Measurements from ENCODE around the gene PCID2.

The PCID2 gene

DNA sequence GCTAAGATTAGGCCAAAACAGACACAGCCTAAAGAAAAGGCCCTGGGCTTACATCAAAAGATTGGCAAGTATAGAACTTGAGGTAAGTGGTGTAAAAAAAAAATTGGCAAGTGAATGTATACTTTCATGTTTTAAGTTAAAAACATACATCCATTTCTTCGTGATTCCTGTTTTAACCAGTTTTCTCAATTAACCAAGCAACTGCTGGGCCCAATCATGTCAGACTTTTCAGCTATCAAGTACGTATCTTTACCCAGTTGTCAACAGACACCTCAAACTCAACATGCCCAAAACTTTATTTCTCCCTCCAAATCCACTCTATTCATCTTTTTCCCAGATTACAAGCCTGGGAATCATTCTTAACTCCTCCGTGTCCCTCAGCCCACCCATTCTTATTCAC lies 1.0 kb downstream of the PCID2 start:
- no peak for TF ChIP-seq YY1 (IDR thresholded peaks at IDR 0.05; ENCODE audit: insufficient read depth, insufficient read length)
- no peak for TF ChIP-seq ZNF274 (IDR thresholded peaks at IDR 0.05; ENCODE audit: low read depth, low read length)
- TF ChIP-seq SUZ12 (IDR thresholded peaks at IDR 0.05; ENCODE audit: extremely low read depth, insufficient read depth, insufficient read length): no peak
- Histone ChIP-seq H3K9me3 (ENCODE audit: insufficient read depth, low read length) (no peaks in the 10 kb centered on the region), H3K36me3 (ENCODE audit: insufficient read depth, insufficient read length, low read length) (peaks cover 56% of the 10 kb centered on the region), H3K27me3 (ENCODE audit: insufficient read depth, insufficient read length) (no peaks in the 10 kb centered on the region), H3K9ac (ENCODE audit: insufficient read length, low read depth) (peak overlapping the region; percentile 98), H3K4me1 (ENCODE audit: insufficient read depth, insufficient read length) (no peaks in the 10 kb centered on the region), H3K4me3 (ENCODE audit: insufficient read length, low read depth) (peak overlapping the region; percentile 97)
- no peak for DNase-seq (ENCODE audit: low read depth, low spot score)

DNA sequence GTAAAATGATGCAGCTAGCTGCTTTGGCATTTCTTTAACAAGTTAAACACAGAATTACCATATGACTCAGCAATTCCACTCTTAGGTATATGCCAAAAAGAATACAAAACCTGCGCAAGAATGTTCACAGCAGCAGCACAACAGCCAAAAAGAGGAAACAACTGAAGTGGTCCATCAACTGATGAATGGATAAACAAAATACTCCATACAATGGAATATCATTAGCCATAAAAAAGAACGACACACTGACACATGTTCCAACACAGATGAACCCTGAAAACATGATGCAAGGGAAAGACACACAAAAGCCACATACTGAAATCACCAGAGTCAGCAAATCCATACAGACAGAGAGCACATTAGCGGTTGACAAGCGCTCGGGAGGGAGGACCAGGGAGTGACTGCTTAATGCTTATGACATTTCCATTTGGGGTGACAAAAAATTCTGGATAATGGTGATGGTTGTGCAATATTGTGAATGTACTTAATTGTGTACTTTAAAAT lies 3.0 kb downstream of the PCID2 start:
- Histone ChIP-seq H3K9me3 (ENCODE audit: insufficient read depth, low read length) (no peaks in the 10 kb centered on the region), H3K36me3 (ENCODE audit: insufficient read depth, insufficient read length, low read length) (peaks cover 48% of the 10 kb centered on the region), H3K4me3 (ENCODE audit: insufficient read length, low read depth) (no peak overlapping the region), H3K27me3 (ENCODE audit: insufficient read depth, insufficient read length) (no peaks in the 10 kb centered on the region), H3K4me1 (ENCODE audit: insufficient read depth, insufficient read length) (no peaks in the 10 kb centered on the region), H3K9ac (ENCODE audit: insufficient read length, low read depth) (no peak overlapping the region)
- no peak for DNase-seq (ENCODE audit: low read depth, low spot score)
- TF ChIP-seq YY1 (IDR thresholded peaks at IDR 0.05; ENCODE audit: insufficient read depth, insufficient read length): no peak
- no peak for TF ChIP-seq SUZ12 (IDR thresholded peaks at IDR 0.05; ENCODE audit: extremely low read depth, insufficient read depth, insufficient read length)
- no peak for TF ChIP-seq ZNF274 (IDR thresholded peaks at IDR 0.05; ENCODE audit: low read depth, low read length)

DNA sequence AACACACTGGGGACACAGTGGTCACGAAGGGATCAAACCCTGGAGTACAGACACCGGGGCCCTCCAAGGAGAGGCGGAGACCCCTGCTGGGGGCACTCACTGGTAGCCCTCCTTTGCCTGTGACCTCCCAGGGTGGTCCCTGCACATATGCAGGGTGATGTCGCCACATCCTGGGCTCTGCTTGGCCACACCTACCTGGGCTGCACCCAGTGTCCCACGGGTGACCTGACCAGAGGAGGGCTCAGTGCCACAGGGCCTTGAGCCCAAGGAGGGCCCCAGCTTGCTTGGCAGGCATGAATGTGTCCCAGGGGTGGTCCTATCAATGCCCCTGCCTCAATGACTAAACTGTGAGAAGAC lies 4.1 kb downstream of the PCID2 start:
- TF ChIP-seq YY1 (IDR thresholded peaks at IDR 0.05; ENCODE audit: insufficient read depth, insufficient read length): no peak

DNA sequence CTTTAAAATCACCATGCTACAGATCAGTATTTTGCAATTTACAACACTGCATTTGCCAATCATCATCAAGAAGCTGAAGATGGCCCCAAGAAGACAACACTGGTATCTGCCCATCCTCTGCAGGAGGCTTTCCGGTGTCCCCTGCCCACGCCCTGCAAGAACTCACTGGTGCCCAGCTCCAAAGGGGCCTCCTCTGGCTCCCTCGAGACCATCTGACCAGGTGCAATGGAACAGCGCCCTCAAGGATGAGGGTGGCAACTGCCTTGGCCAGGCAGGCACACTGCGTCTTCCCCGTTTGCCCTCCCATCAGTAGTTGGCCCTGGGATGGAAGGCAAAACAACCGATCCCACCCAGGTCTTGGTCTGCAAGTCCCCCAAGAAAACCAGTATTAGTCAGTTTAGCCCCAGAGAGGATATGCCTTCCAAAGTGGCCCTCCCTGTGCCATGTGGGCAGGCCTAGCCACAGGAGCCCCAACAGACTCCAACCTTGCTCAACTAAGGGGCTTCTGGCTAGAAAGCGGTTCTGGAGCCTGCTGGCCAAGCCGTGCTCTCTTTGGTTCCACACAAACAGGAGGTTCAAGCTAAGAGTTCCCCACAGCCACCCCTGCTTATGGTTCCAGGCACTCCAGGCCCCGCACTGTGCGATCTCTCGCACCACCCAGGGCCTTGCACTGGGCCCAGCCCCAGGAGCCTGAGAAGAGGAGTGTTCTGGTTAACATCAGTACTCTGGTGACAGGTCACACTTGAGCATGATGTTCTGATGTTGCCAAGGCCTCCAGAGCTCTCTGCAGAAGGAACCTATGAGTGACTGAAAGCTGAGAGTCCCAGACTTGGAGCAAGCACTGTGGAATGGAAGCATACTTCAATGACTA lies 4.7 kb downstream of the PCID2 start:
- peaks cover 62% of the 10 kb centered on the region for H3K36me3 ChIP-seq (ENCODE audit: insufficient read depth, insufficient read length, low read length)
- no peak overlapping the region for H3K9ac ChIP-seq (ENCODE audit: insufficient read length, low read depth)

More for the DNA sequence above, 4.1 kb downstream of the PCID2 start:
- H3K4me3 ChIP-seq (ENCODE audit: insufficient read length, low read depth): no peak overlapping the region
- H3K9me3 ChIP-seq (ENCODE audit: insufficient read depth, low read length): no peaks in the 10 kb centered on the region
- DNase-seq (ENCODE audit: low read depth, low spot score): no peak
- H3K27me3 ChIP-seq (ENCODE audit: insufficient read depth, insufficient read length): no peaks in the 10 kb centered on the region
- H3K36me3 ChIP-seq (ENCODE audit: insufficient read depth, insufficient read length, low read length): peaks cover 58% of the 10 kb centered on the region
- H3K4me1 ChIP-seq (ENCODE audit: insufficient read depth, insufficient read length): no peaks in the 10 kb centered on the region
- no peak overlapping the region for H3K9ac ChIP-seq (ENCODE audit: insufficient read length, low read depth)

DNA sequence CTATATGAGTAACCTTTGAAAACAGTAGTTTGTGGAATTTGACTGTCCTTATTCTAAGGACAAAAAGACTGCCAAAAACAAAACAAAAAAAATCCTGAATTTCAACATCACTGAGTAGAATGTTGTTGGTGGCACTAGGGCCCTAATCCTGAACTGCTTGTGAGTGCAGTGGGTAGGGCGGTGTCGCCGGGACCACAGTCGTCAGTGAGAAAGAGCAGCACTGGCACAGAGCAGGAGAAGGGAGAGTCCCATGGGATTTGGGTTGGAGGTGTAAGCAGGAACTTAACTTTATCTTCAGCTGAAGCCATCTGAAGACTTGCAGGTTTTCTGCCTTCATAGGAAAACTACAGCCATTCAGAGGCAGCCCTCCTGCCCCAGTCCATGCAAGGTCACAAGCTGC lies 5.6 kb downstream of the PCID2 start:
- Histone ChIP-seq H3K36me3 (ENCODE audit: insufficient read depth, insufficient read length, low read length) (peaks cover 67% of the 10 kb centered on the region), H3K9me3 (ENCODE audit: insufficient read depth, low read length) (no peaks in the 10 kb centered on the region), H3K27me3 (ENCODE audit: insufficient read depth, insufficient read length) (no peaks in the 10 kb centered on the region), H3K9ac (ENCODE audit: insufficient read length, low read depth) (no peak overlapping the region), H3K4me1 (ENCODE audit: insufficient read depth, insufficient read length) (no peaks in the 10 kb centered on the region), H3K4me3 (ENCODE audit: insufficient read length, low read depth) (no peak overlapping the region)
- no peak for TF ChIP-seq ZNF274 (IDR thresholded peaks at IDR 0.05; ENCODE audit: low read depth, low read length)
- no peak for TF ChIP-seq YY1 (IDR thresholded peaks at IDR 0.05; ENCODE audit: insufficient read depth, insufficient read length)
- no peak for TF ChIP-seq SUZ12 (IDR thresholded peaks at IDR 0.05; ENCODE audit: extremely low read depth, insufficient read depth, insufficient read length)
- DNase-seq (ENCODE audit: low read depth, low spot score): no peak

More for the DNA sequence above, 4.7 kb downstream of the PCID2 start:
- Histone ChIP-seq H3K4me1 (ENCODE audit: insufficient read depth, insufficient read length) (no peaks in the 10 kb centered on the region), H3K9me3 (ENCODE audit: insufficient read depth, low read length) (no peaks in the 10 kb centered on the region), H3K4me3 (ENCODE audit: insufficient read length, low read depth) (no peak overlapping the region), H3K27me3 (ENCODE audit: insufficient read depth, insufficient read length) (no peaks in the 10 kb centered on the region)
- TF ChIP-seq SUZ12 (IDR thresholded peaks at IDR 0.05; ENCODE audit: extremely low read depth, insufficient read depth, insufficient read length) (no peak), YY1 (IDR thresholded peaks at IDR 0.05; ENCODE audit: insufficient read depth, insufficient read length) (no peak), ZNF274 (IDR thresholded peaks at IDR 0.05; ENCODE audit: low read depth, low read length) (no peak)
- DNase-seq (ENCODE audit: low read depth, low spot score): no peak

DNA sequence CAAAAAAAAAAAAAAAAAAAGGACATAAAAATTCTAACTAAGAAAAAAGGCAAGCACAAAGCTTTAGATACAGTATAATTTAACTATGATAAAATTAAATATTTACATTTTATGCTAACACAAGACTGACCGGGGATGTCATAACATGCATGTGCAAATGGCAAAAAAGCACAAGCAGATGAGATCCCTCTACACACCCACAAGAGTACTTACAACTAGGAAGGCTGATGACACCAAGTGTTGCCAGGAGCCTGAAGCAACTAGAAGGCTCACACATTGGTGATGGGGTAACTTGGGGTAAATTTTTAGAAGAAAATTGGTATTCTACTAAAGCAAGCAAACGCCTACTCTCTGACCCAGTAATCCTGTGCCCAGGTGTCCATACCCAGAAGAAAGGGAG lies 6.7 kb downstream of the PCID2 start:
- H3K36me3 ChIP-seq (ENCODE audit: insufficient read depth, insufficient read length, low read length): peaks cover 73% of the 10 kb centered on the region
- TF ChIP-seq SUZ12 (IDR thresholded peaks at IDR 0.05; ENCODE audit: extremely low read depth, insufficient read depth, insufficient read length) (no peak), ZNF274 (IDR thresholded peaks at IDR 0.05; ENCODE audit: low read depth, low read length) (no peak), YY1 (IDR thresholded peaks at IDR 0.05; ENCODE audit: insufficient read depth, insufficient read length) (no peak)
- no peaks in the 10 kb centered on the region for H3K4me1 ChIP-seq (ENCODE audit: insufficient read depth, insufficient read length)

DNA sequence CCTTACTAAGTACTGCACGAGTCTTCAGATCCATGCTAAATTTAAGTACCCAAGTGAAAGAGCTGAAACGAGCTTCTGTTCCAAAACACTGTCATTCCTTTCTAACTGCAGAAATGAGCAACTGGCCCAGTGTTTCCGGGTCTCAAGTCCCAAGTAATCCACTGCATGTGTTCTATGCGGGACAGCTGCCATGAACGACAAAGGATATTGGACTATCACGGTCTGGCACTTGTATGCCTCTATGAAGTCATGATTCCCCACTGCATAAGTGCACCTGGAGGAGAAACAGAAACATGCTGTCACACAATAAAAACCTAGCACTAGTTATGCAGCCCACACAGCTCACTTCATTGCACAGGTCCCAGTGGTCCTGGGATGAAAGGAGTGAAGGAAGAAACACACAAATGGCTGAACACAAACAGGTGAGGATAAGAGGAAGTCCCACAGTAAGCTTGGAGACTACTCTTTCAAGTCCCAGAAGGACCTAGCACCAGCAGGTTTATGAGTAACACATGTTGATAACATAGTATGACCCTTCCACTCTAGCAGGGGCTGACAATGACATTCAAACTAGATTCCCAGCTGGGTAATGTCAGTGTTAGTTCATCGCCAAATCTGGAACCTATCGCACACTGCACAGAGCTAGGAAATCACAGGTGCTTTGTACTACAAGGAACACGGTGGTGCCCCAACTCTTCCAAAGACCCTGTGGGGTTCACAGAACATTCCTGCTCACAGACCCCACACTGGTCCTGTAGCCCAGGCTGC lies 11.3 kb downstream of the PCID2 start:
- no peaks in the 10 kb centered on the region for H3K27me3 ChIP-seq (ENCODE audit: insufficient read depth, insufficient read length)
- peaks cover 77% of the 10 kb centered on the region for H3K36me3 ChIP-seq (ENCODE audit: insufficient read depth, insufficient read length, low read length)
- H3K4me1 ChIP-seq (ENCODE audit: insufficient read depth, insufficient read length): no peaks in the 10 kb centered on the region
- H3K9ac ChIP-seq (ENCODE audit: insufficient read length, low read depth): no peak overlapping the region
- H3K9me3 ChIP-seq (ENCODE audit: insufficient read depth, low read length): no peaks in the 10 kb centered on the region
- no peak for TF ChIP-seq SUZ12 (IDR thresholded peaks at IDR 0.05; ENCODE audit: extremely low read depth, insufficient read depth, insufficient read length)
- no peak for TF ChIP-seq YY1 (IDR thresholded peaks at IDR 0.05; ENCODE audit: insufficient read depth, insufficient read length)
- no peak for TF ChIP-seq ZNF274 (IDR thresholded peaks at IDR 0.05; ENCODE audit: low read depth, low read length)
- no peak for DNase-seq (ENCODE audit: low read depth, low spot score)
- H3K4me3 ChIP-seq (ENCODE audit: insufficient read length, low read depth): no peak overlapping the region

More for the DNA sequence above, 6.7 kb downstream of the PCID2 start:
- no peak overlapping the region for H3K9ac ChIP-seq (ENCODE audit: insufficient read length, low read depth)
- no peak for DNase-seq (ENCODE audit: low read depth, low spot score)
- H3K27me3 ChIP-seq (ENCODE audit: insufficient read depth, insufficient read length): no peaks in the 10 kb centered on the region
- no peak overlapping the region for H3K4me3 ChIP-seq (ENCODE audit: insufficient read length, low read depth)
- no peaks in the 10 kb centered on the region for H3K9me3 ChIP-seq (ENCODE audit: insufficient read depth, low read length)
